Measurements from ENCODE around the gene ABCA4.

DNA sequence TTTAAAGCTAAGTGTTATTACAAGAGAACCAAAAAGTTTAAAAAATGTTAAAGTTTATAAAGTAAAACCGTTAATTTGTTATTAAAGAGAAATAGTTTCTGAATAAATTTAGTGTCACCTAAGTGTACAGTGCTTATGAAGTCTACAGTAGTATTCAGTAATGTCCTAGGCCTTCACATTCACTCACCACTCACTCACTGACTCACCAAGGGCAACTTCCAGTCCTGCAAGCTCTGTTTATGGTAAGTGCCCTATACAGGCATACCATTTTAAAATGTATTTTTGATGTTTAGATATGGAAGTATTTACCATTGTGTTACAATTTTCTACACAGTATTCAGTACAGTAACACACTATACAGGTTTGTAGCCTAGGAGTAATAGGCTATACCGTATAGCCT, 151.6 kb downstream of the ABCA4 start:
- TF ChIP-seq, protein P1, sequence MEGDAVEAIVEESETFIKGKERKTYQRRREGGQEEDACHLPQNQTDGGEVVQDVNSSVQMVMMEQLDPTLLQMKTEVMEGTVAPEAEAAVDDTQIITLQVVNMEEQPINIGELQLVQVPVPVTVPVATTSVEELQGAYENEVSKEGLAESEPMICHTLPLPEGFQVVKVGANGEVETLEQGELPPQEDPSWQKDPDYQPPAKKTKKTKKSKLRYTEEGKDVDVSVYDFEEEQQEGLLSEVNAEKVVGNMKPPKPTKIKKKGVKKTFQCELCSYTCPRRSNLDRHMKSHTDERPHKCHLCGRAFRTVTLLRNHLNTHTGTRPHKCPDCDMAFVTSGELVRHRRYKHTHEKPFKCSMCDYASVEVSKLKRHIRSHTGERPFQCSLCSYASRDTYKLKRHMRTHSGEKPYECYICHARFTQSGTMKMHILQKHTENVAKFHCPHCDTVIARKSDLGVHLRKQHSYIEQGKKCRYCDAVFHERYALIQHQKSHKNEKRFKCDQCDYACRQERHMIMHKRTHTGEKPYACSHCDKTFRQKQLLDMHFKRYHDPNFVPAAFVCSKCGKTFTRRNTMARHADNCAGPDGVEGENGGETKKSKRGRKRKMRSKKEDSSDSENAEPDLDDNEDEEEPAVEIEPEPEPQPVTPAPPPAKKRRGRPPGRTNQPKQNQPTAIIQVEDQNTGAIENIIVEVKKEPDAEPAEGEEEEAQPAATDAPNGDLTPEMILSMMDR (IDR thresholded peaks at IDR 0.05), result no peak
- TF ChIP-seq POLR2A (IDR thresholded peaks at IDR 0.05), result no peak

All from right lobe of liver (tissue), 4 donors.